Colonic mucosa (tissue), 4 donors: ENCODE data around the gene LITAFD. TPM values are rescaled to one million over a fixed set of nuclear protein-coding genes. Genes with fewer than 3 reads are reported as not detected.
"Not testable (repeated sequence)": the region's sequence is repeated elsewhere in the genome, so short reads cannot be mapped to it uniquely, and the experiment has no call there.

ENCODE experiments used
- DNase-seq: peaks from one replicate; pipeline ENCODE4 v3.0.0-alpha.2; 2020
- H3K27ac ChIP-seq: fragments of 200-600 bp; one replicate; pipeline ENCODE4 v1.8.0; 2021
- H3K27me3 ChIP-seq: fragments of 200-600 bp; one replicate; pipeline ENCODE4 v1.8.0; 2021
- H3K36me3 ChIP-seq: fragments of 200-600 bp; one replicate; pipeline ENCODE4 v1.8.0; 2021
- H3K4me1 ChIP-seq: fragments of 200-600 bp; one replicate; pipeline ENCODE4 v1.8.0; 2021; ENCODE audit warnings: mild to moderate bottlenecking
- H3K4me3 ChIP-seq: fragments of 200-600 bp; one replicate; pipeline ENCODE4 v1.8.0; 2021
- H3K9ac ChIP-seq, 2 donors: one replicate each; pipeline ENCODE4 v1.7.0; 2013; ENCODE audit warnings: control low read depth in 2 of 2, low read depth in 2 of 2, low read length in 2 of 2
- H3K9me3 ChIP-seq: fragments of 200-600 bp; one replicate; pipeline ENCODE4 v1.8.0; 2021
- intact Hi-C: fragments of 100-400 bp; cut with DNase I; formaldehyde crosslinking; loops from one replicate; pipeline ENCODE4 v1.14.1; 2022
- total RNA-seq, 2 donors: library from RNA; stranded (reverse); fragmentation: NEBNext Ultra II Directional in 1 of 2; extraction: Animal tissue kit (Norgen Biotek cat#: 25700) in 1 of 2; gene quantifications; one replicate each; pipeline ENCODE4 v1.2.1, GENCODE V29; 2021
- TF ChIP-seq, protein P1 (sequence below): fragments of 200-600 bp; IDR thresholded peaks from one replicate; pipeline ENCODE4 v1.8.0; 2022; ENCODE audit warnings: antibody characterized with exemption, mild to moderate bottlenecking
- donor health status: healthy.
- donor health status: DM: no; HTN: no; CAD: no.
- donor health status: DM: no; HTN: no; CAD: no.

Gene LITAFD
- total RNA-seq, 2 donors from 2014 or later, result not detected

- DNase-seq, result no peak
- Histone ChIP-seq H3K27me3 (no peaks in the 10 kb centered on the region), H3K4me3 (peak overlapping the region; percentile 76), H3K9me3 (no peaks in the 10 kb centered on the region), H3K4me1 (peaks cover 25% of the 10 kb centered on the region), H3K36me3 (no peaks in the 10 kb centered on the region), H3K9ac (peak overlapping the region; percentile 68 to 88), H3K27ac (peak overlapping the region; percentile 97)
- intact Hi-C loops, result no loop called here
- TF ChIP-seq, protein P1, sequence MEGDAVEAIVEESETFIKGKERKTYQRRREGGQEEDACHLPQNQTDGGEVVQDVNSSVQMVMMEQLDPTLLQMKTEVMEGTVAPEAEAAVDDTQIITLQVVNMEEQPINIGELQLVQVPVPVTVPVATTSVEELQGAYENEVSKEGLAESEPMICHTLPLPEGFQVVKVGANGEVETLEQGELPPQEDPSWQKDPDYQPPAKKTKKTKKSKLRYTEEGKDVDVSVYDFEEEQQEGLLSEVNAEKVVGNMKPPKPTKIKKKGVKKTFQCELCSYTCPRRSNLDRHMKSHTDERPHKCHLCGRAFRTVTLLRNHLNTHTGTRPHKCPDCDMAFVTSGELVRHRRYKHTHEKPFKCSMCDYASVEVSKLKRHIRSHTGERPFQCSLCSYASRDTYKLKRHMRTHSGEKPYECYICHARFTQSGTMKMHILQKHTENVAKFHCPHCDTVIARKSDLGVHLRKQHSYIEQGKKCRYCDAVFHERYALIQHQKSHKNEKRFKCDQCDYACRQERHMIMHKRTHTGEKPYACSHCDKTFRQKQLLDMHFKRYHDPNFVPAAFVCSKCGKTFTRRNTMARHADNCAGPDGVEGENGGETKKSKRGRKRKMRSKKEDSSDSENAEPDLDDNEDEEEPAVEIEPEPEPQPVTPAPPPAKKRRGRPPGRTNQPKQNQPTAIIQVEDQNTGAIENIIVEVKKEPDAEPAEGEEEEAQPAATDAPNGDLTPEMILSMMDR, result no peak
These were observed 14.2 kb upstream of the LITAFD start for GRCh38 chr16:8867932-8868415.

GRCh38 chr16:8868416-8869211 is 13.5 kb upstream of the LITAFD start, which contains the start of gene CARHSP1:
Gene CARHSP1, minus strand, starts transcription at chr16:8869006. Its CDS starts 9,678 bp downstream, at chr16:8859328.
- no peaks in the 10 kb centered on the region for H3K9me3 ChIP-seq
- H3K4me1 ChIP-seq, result peaks cover 20% of the 10 kb centered on the region
- intact Hi-C loops, result no loop called here
- H3K36me3 ChIP-seq, result no peaks in the 10 kb centered on the region
- TF ChIP-seq, protein P1, result no peak
- H3K27me3 ChIP-seq, result no peaks in the 10 kb centered on the region
- H3K4me3 ChIP-seq, result peak within 1 kb of the TSS; percentile 76
- peak within 1 kb of the TSS; percentile 97 for H3K27ac ChIP-seq
- peak; percentile 89 for DNase-seq
- H3K9ac ChIP-seq, result peak within 1 kb of the TSS; percentile 68 to 88

DNA sequence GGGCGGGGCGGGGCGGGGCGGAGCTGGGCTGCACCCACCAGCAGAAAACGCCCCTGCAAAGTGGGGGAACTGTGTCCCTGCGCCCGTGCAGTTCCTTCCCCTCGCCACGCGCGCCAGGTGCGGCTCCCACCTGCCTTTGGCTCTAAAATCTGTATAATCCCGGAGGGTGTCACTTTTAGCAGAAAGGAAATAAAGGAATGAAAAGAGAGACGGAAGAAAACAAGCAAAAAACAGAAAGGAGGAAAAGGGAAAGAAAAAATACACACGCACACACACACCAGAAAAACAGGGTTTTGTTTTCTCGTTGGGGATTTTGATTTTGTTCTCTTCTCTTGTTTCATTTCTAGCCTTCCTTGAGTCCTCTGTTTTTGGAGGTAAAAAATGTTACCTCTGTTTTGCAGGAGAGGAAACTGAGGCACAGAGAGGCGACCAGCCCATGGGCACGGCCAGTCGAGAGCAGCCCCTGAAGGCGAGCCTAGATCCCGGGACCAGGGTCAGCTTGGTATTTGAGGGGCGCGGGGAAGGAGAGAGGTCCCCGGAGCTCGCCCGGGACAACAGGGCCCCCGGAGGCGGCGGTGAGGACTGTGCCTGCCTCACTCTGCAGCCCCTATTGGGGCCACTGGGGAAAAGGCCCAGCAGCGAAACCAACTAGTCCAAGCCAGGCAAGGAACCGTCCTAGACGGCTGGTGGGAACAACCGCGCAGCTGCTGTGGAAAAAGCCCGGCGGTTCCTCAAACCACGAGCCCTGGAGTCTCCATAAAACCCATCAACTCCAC is 12.8 kb upstream of the LITAFD start:
- no peaks in the 10 kb centered on the region for H3K27me3 ChIP-seq
- H3K27ac ChIP-seq, result peak overlapping the region; percentile 97
- H3K36me3 ChIP-seq, result no peaks in the 10 kb centered on the region
- peaks cover 14% of the 10 kb centered on the region for H3K4me1 ChIP-seq
- peak overlapping the region; percentile 60 to 77 for H3K9ac ChIP-seq
- intact Hi-C loops, result no loop called here
- H3K9me3 ChIP-seq, result no peaks in the 10 kb centered on the region
- H3K4me3 ChIP-seq, result peak overlapping the region; percentile 76
- DNase-seq, result no peak
- TF ChIP-seq, protein P1, result no peak

DNA sequence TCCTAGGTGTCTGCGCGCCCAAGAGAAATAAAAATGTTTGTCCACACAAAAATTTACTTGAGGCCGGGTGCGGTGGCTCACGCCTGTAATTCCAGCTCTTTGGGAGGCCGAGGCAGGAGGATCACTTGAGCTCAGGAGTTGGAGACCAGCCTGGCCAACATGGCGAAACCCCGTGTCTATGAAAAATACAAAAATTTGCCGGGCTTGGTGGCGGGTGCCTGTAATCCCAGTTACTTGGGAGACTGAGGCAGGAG is 12.2 kb upstream of the LITAFD start:
- intact Hi-C loops, H3K27ac ChIP-seq, H3K4me1 ChIP-seq, H3K27me3 ChIP-seq, H3K9me3 ChIP-seq, DNase-seq, H3K36me3 ChIP-seq, H3K4me3 ChIP-seq: not testable (repeated sequence)
- H3K9ac ChIP-seq, result peak overlapping the region in 1 of 2 donors; percentile 60

GRCh38 chr16:8872071-8872470 is 10.1 kb upstream of the LITAFD start:
- intact Hi-C loops, result no loop called here
- no peaks in the 10 kb centered on the region for H3K27me3 ChIP-seq
- TF ChIP-seq, protein P1, result no peak

More at GRCh38 chr16:8872071-8872470, 10.1 kb upstream of the LITAFD start:
- Histone ChIP-seq H3K9ac (no peak overlapping the region), H3K9me3 (no peaks in the 10 kb centered on the region), H3K36me3 (no peaks in the 10 kb centered on the region), H3K4me3 (no peak overlapping the region), H3K27ac (no peak overlapping the region), H3K4me1 (no peaks in the 10 kb centered on the region)
- no peak for DNase-seq
